CD4-positive, alpha-beta T cell treated with Interferon gamma for 1 hour (primary cell): Measurements from ENCODE around the gene MEFV.
A peak's percentile ranks its signal among the peaks of the same experiment; 100 is the strongest.

ENCODE experiments used
- DNase-seq: peaks from one replicate; pipeline ENCODE4 v3.0.0-alpha.2; 2020

MEFV gene

GRCh38 chr16:3266873-3267537, 10.6 kb upstream of the MEFV start:
- no peak for DNase-seq

GRCh38 chr16:3264137-3265036, 8.0 kb upstream of the MEFV start:
- DNase-seq: peak; percentile 97

GRCh38 chr16:3262517-3262916, 6.1 kb upstream of the MEFV start:
- no peak for DNase-seq

GRCh38 chr16:3259836-3260235, 3.4 kb upstream of the MEFV start:
- peak; percentile 13 for DNase-seq

GRCh38 chr16:3256866-3257465, 533 bp upstream of the MEFV start:
- no peak for DNase-seq

GRCh38 chr16:3254309-3254708, 2.1 kb downstream of the MEFV start:
- DNase-seq: no peak

- no peak for DNase-seq
Observed at GRCh38 chr16:3252967-3253366, 3.5 kb downstream of the MEFV start.

- DNase-seq: no peak
Observed at GRCh38 chr16:3249451-3249850, 7.0 kb downstream of the MEFV start.

GRCh38 chr16:3249020-3249419, 7.4 kb downstream of the MEFV start:
- DNase-seq: no peak

- DNase-seq: no peak
Observed at GRCh38 chr16:3248596-3248995, 7.8 kb downstream of the MEFV start.

- no peak for DNase-seq
Observed at GRCh38 chr16:3246876-3247275, 9.6 kb downstream of the MEFV start.

- DNase-seq: no peak
Observed at GRCh38 chr16:3246002-3246401, 10.4 kb downstream of the MEFV start.

- no peak for DNase-seq
Observed at GRCh38 chr16:3243882-3244281, 12.6 kb downstream of the MEFV start.

- peak; percentile 23 for DNase-seq
Observed at GRCh38 chr16:3242709-3243108, 13.7 kb downstream of the MEFV start.

GRCh38 chr16:3241761-3242160, 14.7 kb downstream of the MEFV start:
- DNase-seq: no peak

- DNase-seq: peak; percentile 60
Observed at GRCh38 chr16:3235856-3236669, 20.4 kb downstream of the MEFV start.

- DNase-seq: peak; percentile 93
Observed at GRCh38 chr16:3234857-3235561, 21.4 kb downstream of the MEFV start, which contains the start of gene ZNF200. TSS of gene ZNF200 (minus strand) at chr16:3235158. CDS start at chr16:3233755, 1,403 bp downstream.

- no peak for DNase-seq
Observed at GRCh38 chr16:3234543-3234856, 21.9 kb downstream of the MEFV start.

GRCh38 chr16:3223913-3224515, 32.4 kb downstream of the MEFV start:
- no peak for DNase-seq

GRCh38 chr16:3220839-3221238, 35.6 kb downstream of the MEFV start:
- DNase-seq: no peak

GRCh38 chr16:3216263-3216640, 40.2 kb downstream of the MEFV start:
- no peak for DNase-seq
